Measurements from ENCODE around the gene ILKAP. TPM values are rescaled to one million over a fixed set of nuclear protein-coding genes. Genes with fewer than 3 reads are reported as not detected.

ILKAP gene
- total and polyA plus RNA-seq, 2 of the 4 experiments (the other 2 are of a cell fraction): 13.3 to 44.2 TPM

- CTCF ChIA-PET: no interaction called here
- Histone ChIP-seq H4K91ac (ENCODE audit: insufficient read depth, low read depth, low read length) (no peak overlapping the region), H3K79me1 (ENCODE audit: low read depth in 1 of 2, low read length in 2 of 2) (no peaks in the 10 kb centered on the region), H4K5ac (ENCODE audit: low read depth, low read length) (no peak overlapping the region), H3K56ac (ENCODE audit: extremely low read depth, insufficient read depth, low read length) (no peak overlapping the region), H3K4me2 (ENCODE audit: low read depth, low read length) (no peak overlapping the region), H3K18ac (ENCODE audit: low read depth, low read length) (no peak overlapping the region), H4K8ac (ENCODE audit: low read depth in 2 of 2, low read length in 2 of 2) (no peak overlapping the region), H3K9me1 (ENCODE audit: insufficient read depth, low read length) (no peaks in the 10 kb centered on the region), H3K9me3 (ENCODE audit: control insufficient read depth, insufficient read depth, low read length) (no peaks in the 10 kb centered on the region), H2AFZ (replicated peaks; ENCODE audit: low read length, poor library complexity) (no peak overlapping the region), H3K4me1 (ENCODE audit: control insufficient read depth, insufficient read depth, low read length) (0 out of 2 replicates have a peak, but pooled peaks cover 2% of the 10 kb centered on the region), H2BK20ac (ENCODE audit: low read depth, low read length) (no peak overlapping the region), H2AK9ac (replicated peaks; ENCODE audit: low read depth, low read length, poor library complexity) (no peak overlapping the region), H2AK5ac (ENCODE audit: low read depth, low read length) (no peak overlapping the region), H3K4ac (ENCODE audit: low read depth, low read length) (no peak overlapping the region), H3K36me3 (ENCODE audit: control insufficient read depth, insufficient read depth, low read length) (no peaks in the 10 kb centered on the region), H4K20me1 (ENCODE audit: insufficient read depth, low read length) (no peaks in the 10 kb centered on the region), H2BK15ac (ENCODE audit: low read depth, low read length) (no peak overlapping the region), H3K9ac (ENCODE audit: low read depth, low read length) (no peak overlapping the region), H2BK5ac (ENCODE audit: low read depth, low read length, poor library complexity, severe bottlenecking) (no peak overlapping the region), H3K27me3 (ENCODE audit: control insufficient read depth, insufficient read depth, low read length) (peaks cover 30% of the 10 kb centered on the region), H3K27ac (ENCODE audit: insufficient read depth, low read length) (no peak overlapping the region), H3K4me3 (ENCODE audit: insufficient read depth, low read depth, low read length) (no peak overlapping the region), H3K23ac (ENCODE audit: low read depth, low read length) (no peak overlapping the region), H2BK120ac (ENCODE audit: low read depth, low read length) (no peak overlapping the region), H3K14ac (replicated peaks; ENCODE audit: low read depth, low read length) (no peak overlapping the region)
- intact Hi-C loops (cut with micrococcal nuclease): no loop called here
- in situ Hi-C loops (cut with MboI; ENCODE audit: low sequenced_read_pairs): no loop called here
- 100% methylated on average over 2 of the region's 8 CpGs; no CpG with 5 or more reads in 1 of the 2 experiments for WGBS, 2 experiments (ENCODE audit: extremely low coverage in 2 of 2, insufficient read length in 1 of 2)
- POLR2A ChIA-PET (ENCODE audit: unreplicated experiment): no interaction called here
- DNase-seq: no peak
- no TSS peak for BruUV-seq (replicated peaks)
- no peak for TF ChIP-seq CHD1 (IDR thresholded peaks at IDR 0.05; ENCODE audit: low read depth, low read length)
- no peak for TF ChIP-seq CTCF (conservative IDR thresholded peaks at IDR 0.05; ENCODE audit: low read depth, low read length)
- no peak for TF ChIP-seq RAD21 (IDR thresholded peaks at IDR 0.05; ENCODE audit: low read length)
- no peak for TF ChIP-seq RCOR1 (IDR thresholded peaks at IDR 0.05; ENCODE audit: insufficient replicate concordance, low read length)
- TF ChIP-seq CEBPB (IDR thresholded peaks at IDR 0.05; ENCODE audit: low read depth, low read length): no peak
- TF ChIP-seq ELK1 (IDR thresholded peaks at IDR 0.05; ENCODE audit: borderline replicate concordance, low read depth, low read length): no peak
- TF ChIP-seq MAFK (IDR thresholded peaks at IDR 0.05; ENCODE audit: low read depth, low read length): no peak
- no peak for TF ChIP-seq NFE2L2 (IDR thresholded peaks at IDR 0.05; ENCODE audit: low read depth, low read length)
- ATAC-seq (ENCODE audit: low read depth): no peak
- dilution Hi-C loops (cut with HindIII; ENCODE audit: low sequenced_read_pairs, unreplicated experiment): no loop called here
Measured at GRCh38 chr2:238226698-238227586, 23.4 kb upstream of the ILKAP start.
